Heart right ventricle (tissue), 16 donors: ENCODE measurements around the gene MTERF4. TPM values are rescaled to one million over a fixed set of nuclear protein-coding genes. Genes with fewer than 3 reads are reported as not detected.

Experiments
- ATAC-seq, 8 donors: fragments of 200-7000 bp; cut with Tn5 transposase; one replicate each; pipeline ENCODE4 v1.9.1; 2020; ENCODE audit warnings: mild to moderate bottlenecking in 8 of 8, moderate library complexity in 8 of 8, moderate number of reproducible peaks in 1 of 8
- DNase-seq, 2 donors: peaks; one replicate each; pipeline ENCODE4 v3.0.0-alpha.2; 2020
- H3K27ac ChIP-seq, 10 donors: fragments of 200-600 bp; sonication (generic) in 2 of 10; one replicate each; pipeline versions ENCODE4 v1.5.0 to v1.8.0; 2020 to 2022; ENCODE audit warnings: mild to moderate bottlenecking in 3 of 10
- H3K27me3 ChIP-seq, 7 donors: fragments of 200-600 bp; one replicate each; pipeline ENCODE4 v1.8.0; 2021 to 2022; ENCODE audit warnings: mild to moderate bottlenecking in 2 of 7
- H3K36me3 ChIP-seq, 9 donors: fragments of 200-600 bp; sonication (generic) in 1 of 9; one replicate each; pipeline versions ENCODE4 v1.5.0 to v1.8.0; 2020 to 2022; ENCODE audit warnings: mild to moderate bottlenecking in 2 of 9
- H3K4me1 ChIP-seq, 9 donors: fragments of 200-600 bp; sonication (generic) in 1 of 9; one replicate each; pipeline versions ENCODE4 v1.5.0 to v1.8.0; 2020 to 2022; ENCODE audit warnings: mild to moderate bottlenecking in 4 of 9
- H3K4me3 ChIP-seq, 10 donors: fragments of 200-600 bp; sonication (generic) in 2 of 10; one replicate each; pipeline versions ENCODE4 v1.5.0 to v1.8.0; 2020 to 2022; ENCODE audit warnings: mild to moderate bottlenecking in 7 of 10, moderate library complexity in 2 of 10
- H3K9me3 ChIP-seq, 11 donors: fragments of 200-600 bp in 10 of 11; sonication (generic) in 2 of 11; one replicate each; pipeline versions ENCODE4 v1.5.0 to v1.8.0; 2013 to 2022; ENCODE audit warnings: mild to moderate bottlenecking in 2 of 11, control low read depth in 1 of 11, moderate library complexity in 1 of 11
- WGBS, 2 donors: extraction: QIAGEN DNeasy Blood & Tissue Kit; methylation state at CpG; one replicate each; pipeline ENCODE4 v1.1.7; 2013; ENCODE audit warnings: inconsistent platforms in 1 of 2; 5-methylcytosine and 5-hydroxymethylcytosine counted together
- intact Hi-C, 10 donors: fragments of 100-400 bp; cut with DNase I; formaldehyde crosslinking; loops; one replicate each; pipeline versions ENCODE4 v1.11.1 to v1.14.2; 2022
- polyA plus RNA-seq, 2 donors: library from polyadenylated mRNA; stranded (reverse); fragments of 200-250 nt; gene quantifications; one replicate each; pipeline ENCODE4 v1.2.3, GENCODE V29; 2013
- total RNA-seq, 10 donors: library from RNA; stranded (reverse); fragmentation: NEBNext Ultra II Directional in 3 of 10; extraction: Animal tissue kit (Norgen Biotek cat#: 25700) in 3 of 10; gene quantifications; one replicate each; pipeline versions ENCODE4 v1.2.1 to v1.2.4, GENCODE V29; 2021 to 2023
- TF ChIP-seq, protein P1 (sequence below), 9 donors: fragments of 200-600 bp; sonication (generic) in 2 of 9; IDR thresholded peaks; one replicate each; pipeline versions ENCODE4 v1.5.0 to v1.8.0; 2021 to 2022; ENCODE audit warnings: antibody characterized with exemption in 9 of 9, mild to moderate bottlenecking in 5 of 9, moderate library complexity in 1 of 9
- donor health status: Arrhythmogenic right ventricular cardiomyopathy.
- donor health status: ischemic (EF 13 %, LVEDD 7.1; RV severe dilation, severe dysfunction).
- donor health status: healthy with polysubstance abuse.
- donor health status: DM: no; HTN: yes; CAD: no.
- donor health status: DM: no; HTN: no; CAD: no.
- donor health status: ischemic (EF 25% LVEDD 6.9; RV normal size, moderate dysfunction).
- donor health status: ischemic (EF 25% LVEDD 5.7; RV mildly dilated, moderate dysfunction).
- donor health status: healthy.
- donor health status: DM: yes; HTN: yes; CAD: no.
- donor health status: Ischemic cardiomyopathy.
- donor health status: ischemic (EF 35%, LVEDD 5.7; RV mildly dilated, moderate dysfunction).
- donor health status: nonischemic (EF 11% LVEDD 7.7; RV severe dilation, severe dysfunction).
- donor health status: DM: yes; HTN: yes; CAD: no.
- donor health status: PGD.
- donor health status: ischemic (EF 29% LVEDD 5.4; RV normal size, mild dysfunction).
- donor health status: nonischemic (EF 23%, LVEDD 6.1; RV moderate dilation, normal function).

Gene MTERF4
- total and polyA plus RNA-seq, 12 donors, result 18.5 to 27.1 (median 23.1) TPM

DNA sequence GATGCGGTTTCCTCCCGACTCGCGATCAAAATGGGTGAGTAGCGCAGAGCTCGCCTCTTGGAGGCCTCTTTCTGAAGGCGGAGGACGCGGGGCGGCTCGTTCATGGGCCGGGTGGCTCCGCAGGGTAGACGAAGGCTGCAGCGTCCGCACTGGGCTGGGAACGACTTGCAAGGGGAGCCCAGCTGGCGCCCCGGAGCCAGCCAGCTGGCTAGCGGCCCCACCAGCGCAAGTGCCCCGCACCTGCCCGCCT lies 47.5 kb upstream of the MTERF4 start:
- WGBS, 2 donors, result 0% methylated on average over 23 of the region's 23 CpGs
- ATAC-seq, result peak in 6 of 8 donors; percentile 8 to 42 (median 32)
- TF ChIP-seq, protein P1, sequence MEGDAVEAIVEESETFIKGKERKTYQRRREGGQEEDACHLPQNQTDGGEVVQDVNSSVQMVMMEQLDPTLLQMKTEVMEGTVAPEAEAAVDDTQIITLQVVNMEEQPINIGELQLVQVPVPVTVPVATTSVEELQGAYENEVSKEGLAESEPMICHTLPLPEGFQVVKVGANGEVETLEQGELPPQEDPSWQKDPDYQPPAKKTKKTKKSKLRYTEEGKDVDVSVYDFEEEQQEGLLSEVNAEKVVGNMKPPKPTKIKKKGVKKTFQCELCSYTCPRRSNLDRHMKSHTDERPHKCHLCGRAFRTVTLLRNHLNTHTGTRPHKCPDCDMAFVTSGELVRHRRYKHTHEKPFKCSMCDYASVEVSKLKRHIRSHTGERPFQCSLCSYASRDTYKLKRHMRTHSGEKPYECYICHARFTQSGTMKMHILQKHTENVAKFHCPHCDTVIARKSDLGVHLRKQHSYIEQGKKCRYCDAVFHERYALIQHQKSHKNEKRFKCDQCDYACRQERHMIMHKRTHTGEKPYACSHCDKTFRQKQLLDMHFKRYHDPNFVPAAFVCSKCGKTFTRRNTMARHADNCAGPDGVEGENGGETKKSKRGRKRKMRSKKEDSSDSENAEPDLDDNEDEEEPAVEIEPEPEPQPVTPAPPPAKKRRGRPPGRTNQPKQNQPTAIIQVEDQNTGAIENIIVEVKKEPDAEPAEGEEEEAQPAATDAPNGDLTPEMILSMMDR (IDR thresholded peaks at IDR 0.05), result no peak
- Histone ChIP-seq H3K4me1 (peaks cover 2 to 24% (median 20%) of the 10 kb centered on the region in 9 donors), H3K36me3 (peaks cover 0 to 19% (median 1%) of the 10 kb centered on the region in 9 donors), H3K4me3 (peak overlapping the region; percentile 63 to 100 (median 95)), H3K27ac (peak overlapping the region in 7 of 10 donors; percentile 8 to 94 (median 81)), H3K27me3 (no peaks in the 10 kb centered on the region), H3K9me3 (no peaks in the 10 kb centered on the region)
- intact Hi-C loops, result no loop called here
- no peak for DNase-seq

DNA sequence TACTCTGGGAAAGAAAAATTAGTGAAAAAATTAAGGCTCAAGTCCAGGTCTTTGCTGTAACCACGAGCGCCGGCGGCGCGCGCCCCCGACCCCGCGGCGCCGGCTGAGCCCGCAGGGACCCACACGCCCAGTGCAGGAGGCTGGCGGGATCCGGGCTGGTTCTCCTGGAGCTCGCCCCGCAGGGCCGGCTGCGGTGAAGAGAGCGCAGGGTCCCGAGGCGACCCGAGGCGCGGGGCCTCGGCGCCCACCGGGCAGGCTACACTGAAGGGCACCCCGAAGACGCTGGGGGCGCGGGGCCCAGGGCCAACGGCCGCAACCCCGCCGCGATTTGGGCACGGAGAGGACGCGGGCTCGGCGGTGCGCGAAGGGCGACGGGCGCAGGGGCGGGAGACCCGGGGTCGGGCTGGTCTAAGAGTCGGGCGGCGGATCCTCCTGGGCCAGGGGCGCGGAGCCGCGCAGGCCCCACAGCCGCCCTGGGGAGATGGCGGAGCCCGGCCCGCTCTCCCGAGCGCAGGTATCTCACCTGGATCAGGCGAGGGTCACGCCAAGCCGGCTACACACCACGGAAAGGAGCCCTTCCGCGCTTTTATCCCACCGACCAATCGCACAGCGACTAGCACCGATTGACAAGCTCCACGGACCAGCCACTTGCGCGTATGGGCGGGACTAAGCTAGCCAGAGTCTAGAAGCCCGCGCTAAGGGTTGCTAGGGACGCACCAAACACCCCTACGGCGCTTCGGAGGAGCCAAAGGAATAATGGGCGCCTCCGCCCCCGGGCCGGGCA lies 47.0 kb upstream of the MTERF4 start, which contains the start of gene PASK:
Gene PASK, minus strand, starts transcription at position 582 of the 784 bp plus-strand sequence. CDS start 6,440 bp downstream, outside the sequence.
- Histone ChIP-seq H3K27ac (peak within 1 kb of the TSS in 9 of 10 donors; percentile 70 to 94 (median 89)), H3K9me3 (no peaks in the 10 kb centered on the region), H3K27me3 (no peaks in the 10 kb centered on the region), H3K4me3 (peak within 1 kb of the TSS; percentile 63 to 100 (median 95)), H3K4me1 (peaks cover 2 to 24% (median 20%) of the 10 kb centered on the region in 9 donors), H3K36me3 (peaks cover 0 to 14% (median 0%) of the 10 kb centered on the region in 9 donors)
- 0 to 1% methylated on average over 88 of the region's 88 CpGs for WGBS, 2 donors
- intact Hi-C loops, result no loop called here
- ATAC-seq, result peak; percentile 93 to 98 (median 96)
- peak; percentile 91 to 96 for DNase-seq
- TF ChIP-seq, protein P1 (IDR thresholded peaks at IDR 0.05), result no peak

DNA sequence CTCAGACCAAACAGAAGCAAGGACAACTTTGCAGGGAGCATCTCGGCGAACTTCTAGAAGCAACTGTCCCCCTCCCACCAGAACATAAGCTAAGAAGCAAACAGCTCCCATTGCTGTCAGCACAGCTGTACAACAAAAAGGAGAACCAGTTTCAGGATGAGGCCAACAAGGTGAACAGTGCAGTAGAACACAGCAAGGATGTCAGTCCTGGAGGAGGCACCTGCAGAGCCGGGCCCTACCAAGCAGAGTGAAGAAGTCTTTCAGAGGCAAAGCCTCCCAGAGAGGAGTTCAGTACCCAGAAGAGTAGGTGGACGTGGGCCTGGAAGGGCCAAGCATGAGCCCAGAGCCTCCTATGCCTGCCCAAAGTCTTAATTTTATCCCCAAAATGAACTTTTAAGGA lies 46.2 kb upstream of the MTERF4 start:
- ATAC-seq, result no peak
- H3K27me3 ChIP-seq, result no peaks in the 10 kb centered on the region
- 93 to 95% methylated on average over 4 of the region's 4 CpGs for WGBS, 2 donors
- H3K36me3 ChIP-seq, result peaks cover 0 to 6% (median 0%) of the 10 kb centered on the region in 9 donors
- intact Hi-C loops, result no loop called here
- no peaks in the 10 kb centered on the region for H3K9me3 ChIP-seq
- no peak overlapping the region for H3K27ac ChIP-seq
- no peak for DNase-seq
- TF ChIP-seq, protein P1 (IDR thresholded peaks at IDR 0.05), result no peak
- peak overlapping the region in 7 of 10 donors; percentile 74 to 100 (median 96) for H3K4me3 ChIP-seq
- H3K4me1 ChIP-seq, result peaks cover 2 to 24% (median 20%) of the 10 kb centered on the region in 9 donors

DNA sequence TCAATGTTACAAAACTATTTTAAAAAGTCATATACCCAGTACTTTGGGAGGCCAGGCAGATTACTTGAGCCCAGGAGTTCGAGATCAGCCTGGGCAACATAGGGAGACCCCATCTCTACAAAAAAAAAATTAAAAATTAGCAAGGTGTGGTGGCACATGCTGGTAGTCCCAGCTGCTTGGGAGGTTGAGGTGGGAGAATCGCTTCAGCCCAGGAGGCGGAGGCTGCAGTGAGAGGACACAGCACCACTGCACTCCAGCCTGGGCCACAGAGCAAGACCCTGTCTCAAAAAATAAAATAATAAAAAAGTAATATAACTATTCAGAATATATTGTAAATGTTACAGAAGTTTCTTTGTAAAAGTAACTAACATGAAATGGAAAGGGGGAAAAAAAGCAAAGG lies 45.2 kb upstream of the MTERF4 start:
- intact Hi-C loops, result no loop called here
- 98 to 99% methylated on average over 3 of the region's 3 CpGs for WGBS, 2 donors
- no peak overlapping the region for H3K27ac ChIP-seq
- H3K4me1 ChIP-seq, result peaks cover 2 to 24% (median 20%) of the 10 kb centered on the region in 9 donors
- TF ChIP-seq, protein P1 (IDR thresholded peaks at IDR 0.05), result no peak
- H3K9me3 ChIP-seq, result no peaks in the 10 kb centered on the region
- no peak for ATAC-seq
- no peak for DNase-seq
- H3K4me3 ChIP-seq, result no peak overlapping the region
- peaks cover 0 to 2% (median 0%) of the 10 kb centered on the region in 9 donors for H3K36me3 ChIP-seq
- no peaks in the 10 kb centered on the region for H3K27me3 ChIP-seq
